ENCODE data around the gene LRFN4.
"Not testable (repeated sequence)": the region's sequence is repeated elsewhere in the genome, so short reads cannot be mapped to it uniquely, and the experiment has no call there.

Gene LRFN4

DNA sequence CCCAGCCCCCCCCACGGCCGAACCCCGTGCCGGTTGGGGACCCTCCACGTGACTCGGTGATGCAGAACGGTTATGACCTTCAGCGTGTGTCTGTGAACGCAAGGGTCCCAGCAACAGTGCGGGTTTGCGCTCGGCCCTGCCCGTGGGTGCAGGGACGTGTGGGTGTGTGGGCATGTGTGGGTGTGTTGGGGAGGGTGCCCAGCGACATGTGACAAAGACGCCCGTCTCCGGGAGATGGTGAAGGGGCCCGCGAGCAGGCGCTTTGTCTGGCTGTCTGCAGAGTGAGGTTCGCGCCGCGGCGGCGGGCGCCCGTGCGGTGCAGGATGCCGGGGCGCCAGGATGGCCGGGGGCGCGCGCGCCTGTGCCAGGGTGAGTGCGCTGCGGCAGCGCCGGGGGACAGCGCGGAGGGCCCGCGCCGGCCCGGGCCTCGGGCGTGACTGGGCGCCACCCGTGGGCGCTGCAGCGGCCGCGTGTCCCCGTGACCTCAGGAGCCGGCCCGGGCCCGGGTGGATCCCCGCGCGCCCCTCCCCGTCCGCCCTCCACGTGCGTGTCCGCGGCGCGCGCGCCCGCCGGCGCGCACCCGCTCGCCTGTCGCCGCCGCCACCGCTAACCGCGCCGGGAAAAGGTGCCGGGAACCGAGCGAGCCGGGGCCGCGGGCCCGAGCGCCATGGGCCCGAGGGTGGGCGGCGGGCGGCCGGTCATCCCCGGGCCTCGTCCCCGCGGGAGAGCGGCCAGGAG lies at the start of gene LRFN4:
LRFN4 (plus strand) TSS at position 569 of the 738 bp plus-strand sequence. CDS start 681 bp downstream, outside the sequence.
- Histone ChIP-seq H3K4me3 (peak within 1 kb of the TSS; percentile 92), H3K4me2 (peak within 1 kb of the TSS; percentile 95), H3K9me3 (no peaks in the 10 kb centered on the region), H3K4me1 (peaks cover 79% of the 10 kb centered on the region), H3K9ac (peak within 1 kb of the TSS; percentile 95), H3K27ac (peak within 1 kb of the TSS; percentile 96), H4K20me1 (peaks cover 39% of the 10 kb centered on the region), H3K27me3 (no peaks in the 10 kb centered on the region), H3K36me3 (peaks cover 35% of the 10 kb centered on the region)
- no peak for TF ChIP-seq Cebpa-rat (IDR thresholded peaks at IDR 0.05)

DNA sequence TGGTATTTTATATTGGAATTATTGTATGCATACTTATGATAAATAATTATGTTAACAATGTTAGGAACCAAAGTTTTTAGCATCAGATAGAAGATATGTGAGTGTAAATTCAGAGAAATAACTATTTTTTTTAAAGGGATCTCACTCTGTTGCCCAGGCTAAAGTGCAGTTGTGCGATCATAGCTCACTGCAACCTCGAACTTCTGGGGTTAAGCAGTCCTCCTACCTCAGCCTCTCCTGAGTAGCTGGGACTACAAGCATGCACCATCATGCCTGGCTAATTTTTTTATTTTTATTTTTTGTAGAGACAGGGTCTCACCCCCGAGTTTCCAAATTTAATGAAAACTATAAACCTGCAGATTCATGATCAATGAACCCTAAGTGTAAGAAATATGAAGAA lies 47.3 kb upstream of the LRFN4 start:
- H3K4me2 ChIP-seq = no peak overlapping the region
- H3K36me3 ChIP-seq = peaks cover 19% of the 10 kb centered on the region
- H3K9me3 ChIP-seq = no peaks in the 10 kb centered on the region
- no peak overlapping the region for H3K27ac ChIP-seq
- H3K4me1 ChIP-seq = no peaks in the 10 kb centered on the region
- H3K4me3 ChIP-seq = no peak overlapping the region
- H3K9ac ChIP-seq = no peak overlapping the region
- H4K20me1 ChIP-seq = no peaks in the 10 kb centered on the region
- TF ChIP-seq Cebpa-rat (IDR thresholded peaks at IDR 0.05) = no peak
- no peaks in the 10 kb centered on the region for H3K27me3 ChIP-seq

DNA sequence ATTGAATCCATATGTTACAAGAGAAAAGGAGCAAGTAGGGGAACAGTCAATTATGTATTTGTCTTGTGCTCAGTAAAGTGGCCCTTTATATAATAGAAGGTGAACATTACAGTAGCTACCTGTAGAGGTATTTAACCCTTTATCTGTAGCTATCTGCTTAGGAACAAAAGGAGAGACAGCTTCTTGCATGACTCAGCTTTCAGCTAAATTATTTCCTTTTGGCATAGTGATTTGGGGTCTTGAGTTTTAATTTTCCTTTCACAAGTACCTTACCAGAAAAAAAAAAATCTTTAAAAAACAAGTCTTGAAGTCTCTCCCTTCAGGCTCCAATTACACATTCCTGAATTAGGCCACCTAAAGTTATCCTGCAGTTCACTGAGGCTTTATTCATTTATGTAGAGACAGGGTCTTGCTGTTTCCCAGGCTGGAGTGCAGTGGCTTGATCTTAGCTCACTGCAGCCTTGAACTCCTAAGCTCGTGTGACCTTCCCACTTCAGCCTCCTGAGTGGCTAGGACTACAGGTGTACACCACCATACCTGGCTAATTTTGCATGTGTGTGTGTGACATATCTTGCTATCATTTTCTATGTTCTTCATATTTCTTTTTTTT lies 46.2 kb upstream of the LRFN4 start:
- no peak overlapping the region for H3K4me2 ChIP-seq
- no peaks in the 10 kb centered on the region for H3K4me1 ChIP-seq
- H3K36me3 ChIP-seq = peaks cover 13% of the 10 kb centered on the region
- no peak overlapping the region for H3K27ac ChIP-seq
- no peaks in the 10 kb centered on the region for H3K9me3 ChIP-seq
- H3K9ac ChIP-seq = no peak overlapping the region
- TF ChIP-seq Cebpa-rat (IDR thresholded peaks at IDR 0.05) = no peak
- no peak overlapping the region for H3K4me3 ChIP-seq
- H4K20me1 ChIP-seq = no peaks in the 10 kb centered on the region
- no peaks in the 10 kb centered on the region for H3K27me3 ChIP-seq

DNA sequence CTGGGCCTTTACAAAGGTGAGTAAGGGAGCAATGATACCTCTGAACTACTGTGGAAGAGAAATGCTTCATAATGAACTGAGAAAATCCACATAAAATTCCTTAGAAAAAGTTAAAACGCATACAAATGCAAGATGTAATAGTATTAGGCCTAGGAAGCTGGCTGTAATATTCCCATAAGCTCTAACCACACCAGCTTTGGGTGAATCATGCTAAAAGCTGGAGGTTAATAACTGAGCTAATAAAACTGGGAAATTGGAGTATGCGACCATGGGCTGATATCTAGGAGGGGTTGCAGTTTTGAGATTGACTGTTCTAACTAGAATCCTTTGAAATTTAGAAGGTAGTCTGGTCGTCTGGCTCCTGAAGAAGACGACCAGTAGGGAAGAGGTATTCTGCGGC lies 42.2 kb upstream of the LRFN4 start:
- H4K20me1 ChIP-seq = no peaks in the 10 kb centered on the region
- no peak overlapping the region for H3K9ac ChIP-seq
- H3K4me2 ChIP-seq = no peak overlapping the region
- no peaks in the 10 kb centered on the region for H3K4me1 ChIP-seq
- no peak overlapping the region for H3K4me3 ChIP-seq
- no peaks in the 10 kb centered on the region for H3K27me3 ChIP-seq
- H3K36me3 ChIP-seq = 0 out of 2 replicates have a peak, but pooled peaks cover 8% of the 10 kb centered on the region
- no peak for TF ChIP-seq Cebpa-rat (IDR thresholded peaks at IDR 0.05)
- no peaks in the 10 kb centered on the region for H3K9me3 ChIP-seq
- no peak overlapping the region for H3K27ac ChIP-seq

DNA sequence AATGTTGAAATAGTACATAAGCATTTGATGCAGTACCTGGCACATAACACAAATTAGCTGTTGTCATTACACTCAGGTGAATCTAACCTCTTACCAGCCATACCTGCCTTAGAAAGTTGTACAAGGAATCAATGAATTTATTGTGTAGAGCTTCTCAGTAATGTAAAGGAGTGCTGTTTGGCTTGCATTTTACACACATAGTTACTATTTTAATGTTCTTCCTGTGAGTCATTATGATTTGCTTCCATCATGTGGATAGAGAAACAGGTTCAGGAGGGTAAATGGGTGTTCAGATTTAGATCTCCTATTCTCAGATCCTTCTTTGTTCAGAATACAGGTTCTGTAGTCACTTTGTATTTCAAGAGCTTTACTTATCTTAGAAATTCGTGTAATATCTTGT lies 41.2 kb upstream of the LRFN4 start:
- H3K4me3 ChIP-seq = no peak overlapping the region
- no peak overlapping the region for H3K9ac ChIP-seq
- no peaks in the 10 kb centered on the region for H3K27me3 ChIP-seq
- no peak overlapping the region for H3K27ac ChIP-seq
- TF ChIP-seq Cebpa-rat (IDR thresholded peaks at IDR 0.05) = no peak
- H4K20me1 ChIP-seq = no peaks in the 10 kb centered on the region
- H3K9me3 ChIP-seq = no peaks in the 10 kb centered on the region
- no peak overlapping the region for H3K4me2 ChIP-seq
- 0 out of 2 replicates have a peak, but pooled peaks cover 8% of the 10 kb centered on the region for H3K36me3 ChIP-seq
- H3K4me1 ChIP-seq = no peaks in the 10 kb centered on the region

DNA sequence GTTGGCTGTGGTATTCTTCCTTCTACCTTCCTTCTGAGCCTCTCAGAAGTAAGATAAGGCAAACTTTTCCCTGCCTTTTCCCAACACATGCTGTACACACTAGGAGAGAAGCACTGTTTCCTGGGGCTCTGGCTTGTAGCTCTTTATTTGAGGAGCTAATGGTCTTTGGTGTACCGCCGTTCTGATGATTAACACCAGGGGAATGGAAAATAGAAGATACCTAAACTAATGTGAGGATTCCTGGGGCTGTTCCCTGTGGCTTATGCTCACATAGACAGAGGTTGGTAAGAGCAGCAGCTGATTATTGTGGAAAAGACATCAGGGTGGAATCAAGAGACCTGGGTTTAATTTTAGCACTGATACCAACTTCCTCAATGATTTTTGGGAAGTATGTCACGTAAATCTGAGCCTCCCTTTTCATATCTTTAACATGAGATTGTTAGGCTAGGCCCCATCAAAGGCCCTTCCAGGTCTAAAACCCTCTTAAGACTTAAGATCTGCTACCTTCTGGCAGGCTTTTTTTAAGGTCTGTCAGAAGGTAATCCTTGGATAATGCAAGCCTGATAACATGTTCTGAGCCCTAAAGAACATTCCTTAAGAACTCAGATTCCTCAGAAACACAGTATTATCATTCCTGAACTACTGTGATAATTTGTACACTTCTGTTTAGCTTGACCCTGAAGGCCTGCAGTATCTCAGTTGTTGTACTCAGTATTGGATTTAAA lies 38.5 kb upstream of the LRFN4 start:
- Histone ChIP-seq H3K9ac (no peak overlapping the region), H3K4me1 (no peaks in the 10 kb centered on the region), H3K4me3 (no peak overlapping the region), H3K36me3 (peaks cover 19% of the 10 kb centered on the region; the same call in 1 of the 2 replicates), H4K20me1 (no peaks in the 10 kb centered on the region), H3K27me3 (no peaks in the 10 kb centered on the region), H3K9me3 (no peaks in the 10 kb centered on the region), H3K27ac (no peak overlapping the region), H3K4me2 (no peak overlapping the region)
- no peak for TF ChIP-seq Cebpa-rat (IDR thresholded peaks at IDR 0.05)

DNA sequence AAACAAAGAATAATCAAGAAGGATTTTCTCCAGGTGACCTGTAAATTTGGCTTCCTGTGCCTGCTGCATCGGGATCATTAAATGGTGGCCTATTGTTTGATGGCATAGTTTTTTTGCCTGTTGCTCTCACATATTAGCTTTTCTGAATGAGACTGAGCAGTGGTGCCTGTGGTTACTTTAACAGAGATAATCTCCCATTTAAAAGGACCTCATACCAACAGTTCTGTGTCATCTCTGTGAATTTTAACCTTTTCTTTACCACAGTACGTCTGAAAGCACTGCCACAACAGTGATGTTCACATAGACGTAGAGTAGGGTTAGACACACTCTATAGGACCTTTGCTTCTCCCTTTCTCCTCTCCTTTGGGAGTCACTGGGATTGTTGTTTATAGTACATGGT lies 36.5 kb upstream of the LRFN4 start:
- Histone ChIP-seq H3K4me1 (no peaks in the 10 kb centered on the region), H3K4me3 (no peak overlapping the region), H3K27me3 (no peaks in the 10 kb centered on the region), H3K4me2 (no peak overlapping the region), H3K9ac (no peak overlapping the region), H3K9me3 (no peaks in the 10 kb centered on the region), H3K27ac (no peak overlapping the region), H3K36me3 (peaks cover 11% of the 10 kb centered on the region; the same call in 1 of the 2 replicates), H4K20me1 (no peaks in the 10 kb centered on the region)
- no peak for TF ChIP-seq Cebpa-rat (IDR thresholded peaks at IDR 0.05)

DNA sequence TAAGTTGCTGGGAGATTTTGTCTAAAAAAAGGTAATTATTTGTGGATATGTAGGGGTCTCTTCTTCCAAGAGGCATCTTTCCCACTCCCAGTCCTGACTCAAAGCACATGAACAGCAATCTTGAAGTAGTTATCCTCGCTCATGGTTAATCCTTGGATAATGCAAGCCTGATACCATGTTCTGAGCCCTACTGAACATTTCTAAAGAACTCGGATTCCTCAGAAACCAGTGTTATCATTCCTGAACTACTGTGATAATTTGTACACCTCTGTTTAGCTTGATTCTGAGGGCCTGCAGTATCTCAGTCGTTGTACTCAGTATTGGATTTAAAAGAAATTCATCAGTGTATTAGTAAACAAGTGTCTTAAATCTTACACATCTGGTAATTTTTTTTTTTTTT lies 36.0 kb upstream of the LRFN4 start:
- Histone ChIP-seq H3K9ac (no peak overlapping the region), H3K4me1 (no peaks in the 10 kb centered on the region), H3K27ac (no peak overlapping the region), H3K27me3 (no peaks in the 10 kb centered on the region), H3K4me2 (no peak overlapping the region), H4K20me1 (no peaks in the 10 kb centered on the region), H3K4me3 (no peak overlapping the region), H3K9me3 (no peaks in the 10 kb centered on the region), H3K36me3 (peaks cover 11% of the 10 kb centered on the region; the same call in 1 of the 2 replicates)
- no peak for TF ChIP-seq Cebpa-rat (IDR thresholded peaks at IDR 0.05)

DNA sequence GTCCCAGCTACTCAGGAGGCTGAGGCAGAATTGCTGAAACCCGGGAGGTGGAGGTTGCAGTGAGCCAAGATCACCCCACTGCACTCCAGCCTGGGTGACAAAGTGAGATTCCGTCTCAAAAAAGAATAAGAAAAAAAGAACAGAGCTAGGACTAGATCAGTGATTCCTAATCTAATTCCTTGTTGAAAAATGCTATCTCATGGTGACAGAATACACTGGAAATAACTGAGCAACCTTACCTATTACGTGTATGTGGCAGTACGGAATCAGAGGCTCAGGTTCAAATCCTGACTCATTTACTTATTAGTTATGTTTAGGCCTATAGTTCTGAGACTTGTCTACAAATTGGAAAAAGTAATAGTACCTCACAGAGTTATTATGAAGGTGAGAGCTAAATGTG lies 33.2 kb upstream of the LRFN4 start:
- H3K4me3 ChIP-seq = no peak overlapping the region
- H3K27me3 ChIP-seq = no peaks in the 10 kb centered on the region
- no peak overlapping the region for H3K9ac ChIP-seq
- H3K9me3 ChIP-seq = no peaks in the 10 kb centered on the region
- no peak overlapping the region for H3K27ac ChIP-seq
- H4K20me1 ChIP-seq = no peaks in the 10 kb centered on the region
- H3K4me1 ChIP-seq = no peaks in the 10 kb centered on the region
- TF ChIP-seq Cebpa-rat (IDR thresholded peaks at IDR 0.05) = no peak
- H3K36me3 ChIP-seq = peaks cover 11% of the 10 kb centered on the region; the same call in 1 of the 2 replicates
- no peak overlapping the region for H3K4me2 ChIP-seq

DNA sequence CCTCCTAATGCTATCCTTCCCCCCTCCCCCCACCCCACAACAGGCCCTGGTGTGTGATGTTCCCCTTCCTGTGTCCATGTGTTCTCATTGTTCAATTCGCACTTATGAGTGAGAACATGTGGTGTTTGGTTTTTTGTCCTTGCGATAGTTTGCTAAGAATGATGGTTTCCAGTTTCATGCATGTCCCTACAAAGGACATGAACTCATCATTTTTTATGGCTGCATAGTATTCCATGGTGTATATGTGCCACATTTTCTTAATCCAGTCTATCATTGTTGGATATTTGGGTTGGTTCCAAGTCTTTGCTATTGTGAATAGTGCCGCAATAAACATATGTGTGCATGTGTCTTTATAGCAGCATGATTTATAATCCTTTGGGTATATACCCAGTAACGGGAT lies 32.3 kb upstream of the LRFN4 start:
- not testable (repeated sequence) for H3K27ac ChIP-seq, H3K9me3 ChIP-seq, H3K4me1 ChIP-seq, H3K27me3 ChIP-seq, H4K20me1 ChIP-seq, H3K4me2 ChIP-seq, H3K9ac ChIP-seq, H3K4me3 ChIP-seq
- peaks cover 17% of the 10 kb centered on the region; the same call in 1 of the 2 replicates for H3K36me3 ChIP-seq
